Measurements from ENCODE around the gene MMADHC.

Gene MMADHC

DNA sequence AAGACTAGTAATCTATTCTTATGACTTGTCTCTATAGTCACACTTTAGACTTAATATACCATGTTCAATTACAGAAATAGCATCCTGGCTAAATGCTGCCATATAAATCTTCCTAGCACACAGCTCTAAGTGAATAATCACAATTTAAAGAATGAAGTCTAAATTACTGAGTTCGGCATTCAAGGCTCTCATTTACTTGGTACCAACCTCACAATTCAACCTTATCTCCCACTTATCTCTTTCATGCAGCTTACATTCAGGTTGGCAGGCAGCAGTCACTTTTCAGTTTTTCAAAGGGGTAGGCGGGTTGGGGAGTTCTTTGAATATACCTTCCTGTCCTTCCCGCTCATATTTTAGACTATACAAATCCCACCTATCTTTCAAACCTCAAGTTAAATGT, 1.5 kb downstream of the MMADHC start:
- Histone ChIP-seq H3K27me3 (ENCODE audit: insufficient read depth, poor library complexity, severe bottlenecking) (no peaks in the 10 kb centered on the region), H3K27ac (replicated peaks) (peak overlapping the region; percentile 89; the same call in 1 of the 2 replicates), H3K4me3 (replicated peaks; ENCODE audit: insufficient read depth, low read length) (peak overlapping the region; percentile 65)
- no peak for DNase-seq (ENCODE audit: low read depth in 1 of 2, low spot score in 1 of 2)
- TF ChIP-seq, protein P1, sequence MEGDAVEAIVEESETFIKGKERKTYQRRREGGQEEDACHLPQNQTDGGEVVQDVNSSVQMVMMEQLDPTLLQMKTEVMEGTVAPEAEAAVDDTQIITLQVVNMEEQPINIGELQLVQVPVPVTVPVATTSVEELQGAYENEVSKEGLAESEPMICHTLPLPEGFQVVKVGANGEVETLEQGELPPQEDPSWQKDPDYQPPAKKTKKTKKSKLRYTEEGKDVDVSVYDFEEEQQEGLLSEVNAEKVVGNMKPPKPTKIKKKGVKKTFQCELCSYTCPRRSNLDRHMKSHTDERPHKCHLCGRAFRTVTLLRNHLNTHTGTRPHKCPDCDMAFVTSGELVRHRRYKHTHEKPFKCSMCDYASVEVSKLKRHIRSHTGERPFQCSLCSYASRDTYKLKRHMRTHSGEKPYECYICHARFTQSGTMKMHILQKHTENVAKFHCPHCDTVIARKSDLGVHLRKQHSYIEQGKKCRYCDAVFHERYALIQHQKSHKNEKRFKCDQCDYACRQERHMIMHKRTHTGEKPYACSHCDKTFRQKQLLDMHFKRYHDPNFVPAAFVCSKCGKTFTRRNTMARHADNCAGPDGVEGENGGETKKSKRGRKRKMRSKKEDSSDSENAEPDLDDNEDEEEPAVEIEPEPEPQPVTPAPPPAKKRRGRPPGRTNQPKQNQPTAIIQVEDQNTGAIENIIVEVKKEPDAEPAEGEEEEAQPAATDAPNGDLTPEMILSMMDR (IDR thresholded peaks at IDR 0.05; ENCODE audit: insufficient read depth, low read length), result no peak

DNA sequence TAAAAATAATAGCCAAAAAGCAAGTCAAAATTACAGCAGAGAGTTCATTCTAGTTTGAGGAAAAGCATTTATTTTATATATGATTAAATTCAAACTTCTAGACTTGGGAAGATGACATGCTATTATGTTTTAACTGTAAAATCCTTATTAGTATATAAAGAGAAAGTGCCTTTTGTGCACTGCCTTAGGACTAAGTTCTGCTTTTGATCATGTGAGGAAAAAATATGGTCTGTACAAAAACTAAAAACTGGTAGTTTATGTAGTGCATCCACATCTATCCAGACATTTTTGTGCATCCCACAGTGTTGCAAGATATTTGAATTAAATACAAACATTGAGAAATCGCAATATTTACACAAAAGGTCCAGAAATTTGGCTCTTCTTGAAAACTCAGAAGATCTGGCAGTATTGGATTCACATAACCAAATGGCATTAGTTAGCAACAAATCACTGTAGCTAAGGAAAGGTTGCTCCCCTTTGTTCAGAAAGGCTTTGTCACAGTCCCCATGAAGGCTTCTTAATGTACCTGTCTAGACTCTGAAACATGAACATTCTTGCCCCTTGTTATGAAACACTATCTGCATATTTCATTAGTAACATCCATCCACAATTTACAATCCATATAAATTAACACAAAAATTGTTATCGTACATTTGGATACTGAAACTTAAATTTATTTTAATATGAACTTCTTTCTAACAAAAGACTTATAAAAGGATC, 2.2 kb downstream of the MMADHC start:
- TF ChIP-seq, protein P2, sequence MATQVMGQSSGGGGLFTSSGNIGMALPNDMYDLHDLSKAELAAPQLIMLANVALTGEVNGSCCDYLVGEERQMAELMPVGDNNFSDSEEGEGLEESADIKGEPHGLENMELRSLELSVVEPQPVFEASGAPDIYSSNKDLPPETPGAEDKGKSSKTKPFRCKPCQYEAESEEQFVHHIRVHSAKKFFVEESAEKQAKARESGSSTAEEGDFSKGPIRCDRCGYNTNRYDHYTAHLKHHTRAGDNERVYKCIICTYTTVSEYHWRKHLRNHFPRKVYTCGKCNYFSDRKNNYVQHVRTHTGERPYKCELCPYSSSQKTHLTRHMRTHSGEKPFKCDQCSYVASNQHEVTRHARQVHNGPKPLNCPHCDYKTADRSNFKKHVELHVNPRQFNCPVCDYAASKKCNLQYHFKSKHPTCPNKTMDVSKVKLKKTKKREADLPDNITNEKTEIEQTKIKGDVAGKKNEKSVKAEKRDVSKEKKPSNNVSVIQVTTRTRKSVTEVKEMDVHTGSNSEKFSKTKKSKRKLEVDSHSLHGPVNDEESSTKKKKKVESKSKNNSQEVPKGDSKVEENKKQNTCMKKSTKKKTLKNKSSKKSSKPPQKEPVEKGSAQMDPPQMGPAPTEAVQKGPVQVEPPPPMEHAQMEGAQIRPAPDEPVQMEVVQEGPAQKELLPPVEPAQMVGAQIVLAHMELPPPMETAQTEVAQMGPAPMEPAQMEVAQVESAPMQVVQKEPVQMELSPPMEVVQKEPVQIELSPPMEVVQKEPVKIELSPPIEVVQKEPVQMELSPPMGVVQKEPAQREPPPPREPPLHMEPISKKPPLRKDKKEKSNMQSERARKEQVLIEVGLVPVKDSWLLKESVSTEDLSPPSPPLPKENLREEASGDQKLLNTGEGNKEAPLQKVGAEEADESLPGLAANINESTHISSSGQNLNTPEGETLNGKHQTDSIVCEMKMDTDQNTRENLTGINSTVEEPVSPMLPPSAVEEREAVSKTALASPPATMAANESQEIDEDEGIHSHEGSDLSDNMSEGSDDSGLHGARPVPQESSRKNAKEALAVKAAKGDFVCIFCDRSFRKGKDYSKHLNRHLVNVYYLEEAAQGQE (IDR thresholded peaks at IDR 0.05; ENCODE audit: insufficient replicate concordance, low read depth), result no peak
- TF ChIP-seq POLR2AphosphoS5 (IDR thresholded peaks at IDR 0.05; ENCODE audit: low read depth) (no peak), GABPA (IDR thresholded peaks at IDR 0.05; ENCODE audit: low read depth) (no peak), SPI1 (IDR thresholded peaks at IDR 0.05; ENCODE audit: borderline replicate concordance, low read depth) (no peak)
- TF ChIP-seq, protein P1 (IDR thresholded peaks at IDR 0.05; ENCODE audit: insufficient read depth, low read length), result no peak
- Histone ChIP-seq H3K27me3 (ENCODE audit: insufficient read depth, poor library complexity, severe bottlenecking) (no peaks in the 10 kb centered on the region), H3K4me3 (replicated peaks; ENCODE audit: insufficient read depth, low read length) (no peak overlapping the region), H3K27ac (replicated peaks) (no peak overlapping the region)
- no peak for DNase-seq (ENCODE audit: low read depth in 1 of 2, low spot score in 1 of 2)

DNA sequence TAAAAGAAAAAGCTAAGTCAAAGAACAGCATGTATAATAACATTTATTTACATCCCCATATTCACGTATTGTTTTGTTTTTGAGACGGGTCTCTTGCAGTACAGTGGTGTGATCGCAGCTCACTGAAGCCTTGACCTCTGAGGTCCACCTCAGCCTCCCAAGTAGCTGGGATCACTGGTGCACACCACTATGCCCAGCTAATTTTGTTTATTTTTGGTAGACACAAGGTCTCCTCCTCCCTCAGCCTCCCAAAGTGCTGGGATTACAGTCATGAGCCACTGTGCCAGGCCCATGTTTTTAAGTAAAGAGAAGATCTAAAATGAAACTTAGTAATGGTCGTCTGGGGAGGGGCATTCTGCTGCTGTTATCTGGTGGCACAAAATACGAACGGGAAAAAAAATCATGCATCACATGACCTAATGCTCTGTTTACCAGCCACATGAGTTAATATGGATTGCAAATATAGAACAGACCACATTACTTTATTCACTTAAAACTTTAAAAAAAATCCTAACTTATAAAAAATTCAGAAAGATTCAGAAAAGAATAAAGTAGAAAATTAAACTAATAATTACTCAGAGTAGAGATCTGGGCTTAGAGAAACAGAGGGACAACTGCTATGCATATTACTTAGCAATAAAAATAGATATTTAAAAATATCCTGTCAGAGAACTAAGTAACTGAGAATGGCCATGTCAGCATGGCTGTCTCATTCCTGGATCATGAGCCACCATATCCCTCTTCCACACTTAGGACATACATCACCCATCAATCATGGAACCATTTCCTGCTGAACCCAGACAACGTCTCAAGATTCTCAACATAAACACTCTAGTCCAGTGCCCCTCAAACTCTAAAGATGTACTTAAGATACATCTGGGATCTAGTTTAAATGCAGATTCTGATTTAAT, 7.3 kb downstream of the MMADHC start:
- TF ChIP-seq, protein P1 (IDR thresholded peaks at IDR 0.05; ENCODE audit: insufficient read depth, low read length), result no peak
- TF ChIP-seq POLR2AphosphoS5 (IDR thresholded peaks at IDR 0.05; ENCODE audit: low read depth) (no peak), SPI1 (IDR thresholded peaks at IDR 0.05; ENCODE audit: borderline replicate concordance, low read depth) (no peak), GABPA (IDR thresholded peaks at IDR 0.05; ENCODE audit: low read depth) (no peak)
- TF ChIP-seq, protein P2 (IDR thresholded peaks at IDR 0.05; ENCODE audit: insufficient replicate concordance, low read depth), result no peak
- Histone ChIP-seq H3K27me3 (ENCODE audit: insufficient read depth, poor library complexity, severe bottlenecking) (no peaks in the 10 kb centered on the region), H3K4me3 (replicated peaks; ENCODE audit: insufficient read depth, low read length) (no peak overlapping the region), H3K27ac (replicated peaks) (no peak overlapping the region)
- no peak for DNase-seq (ENCODE audit: low read depth in 1 of 2, low spot score in 1 of 2)
